ENCODE data around the gene NEK8. TPM values are rescaled to one million over a fixed set of nuclear protein-coding genes. Genes with fewer than 3 reads are reported as not detected.

NEK8 gene
- total RNA-seq, 6 donors from 2014 or later, result 3.5 to 34.6 (median 13.0) TPM

- ATAC-seq (ENCODE audit: low FRiP score in 2 of 2), result no peak
- H3K27ac ChIP-seq, result no peak overlapping the region
- H3K36me3 ChIP-seq, result peaks cover 63 to 94% (median 85%) of the 10 kb centered on the region in 4 donors
- DNase-seq, result no peak
- TF ChIP-seq POLR2AphosphoS5 (IDR thresholded peaks at IDR 0.05), result no peak
- no peak for TF ChIP-seq CTCF (IDR thresholded peaks at IDR 0.05)
- TF ChIP-seq EP300 (IDR thresholded peaks at IDR 0.05), result no peak
- no peak for TF ChIP-seq POLR2A (IDR thresholded peaks at IDR 0.05)
- 80 to 84% methylated on average over 1 to 6 of the region's 8 CpGs for WGBS, 2 donors
- H3K27me3 ChIP-seq, result no peaks in the 10 kb centered on the region
- no peaks in the 10 kb centered on the region for H3K4me1 ChIP-seq
- H3K9me3 ChIP-seq, result no peaks in the 10 kb centered on the region
- H3K4me3 ChIP-seq, result no peak overlapping the region
Measured at GRCh38 chr17:28700278-28700677, 28.3 kb upstream of the NEK8 start.

- Histone ChIP-seq H3K4me3 (no peak overlapping the region), H3K36me3 (peaks cover 57 to 90% (median 78%) of the 10 kb centered on the region in 4 donors), H3K27me3 (no peaks in the 10 kb centered on the region), H3K9me3 (no peaks in the 10 kb centered on the region), H3K4me1 (no peaks in the 10 kb centered on the region), H3K27ac (no peak overlapping the region)
- WGBS, 2 donors, result 94 to 98% methylated on average over 8 to 10 of the region's 10 CpGs
- TF ChIP-seq CTCF (IDR thresholded peaks at IDR 0.05), result no peak
- no peak for TF ChIP-seq POLR2AphosphoS5 (IDR thresholded peaks at IDR 0.05)
- TF ChIP-seq POLR2A (IDR thresholded peaks at IDR 0.05), result no peak
- no peak for TF ChIP-seq EP300 (IDR thresholded peaks at IDR 0.05)
- peak in 1 of 2 donors; percentile 64 for DNase-seq
- ATAC-seq (ENCODE audit: low FRiP score in 2 of 2), result no peak
Measured at GRCh38 chr17:28700830-28701492, 27.6 kb upstream of the NEK8 start.

GRCh38 chr17:28702026-28702751, 26.4 kb upstream of the NEK8 start:
- H3K4me3 ChIP-seq, result no peak overlapping the region
- TF ChIP-seq POLR2A (IDR thresholded peaks at IDR 0.05) (no peak), CTCF (IDR thresholded peaks at IDR 0.05) (no peak), EP300 (IDR thresholded peaks at IDR 0.05) (no peak), POLR2AphosphoS5 (IDR thresholded peaks at IDR 0.05) (no peak)
- H3K27me3 ChIP-seq, result no peaks in the 10 kb centered on the region
- peaks cover 47 to 78% (median 67%) of the 10 kb centered on the region in 4 donors for H3K36me3 ChIP-seq
- no peaks in the 10 kb centered on the region for H3K4me1 ChIP-seq
- DNase-seq (no peak), ATAC-seq (ENCODE audit: low FRiP score in 2 of 2) (no peak)
- H3K9me3 ChIP-seq, result no peaks in the 10 kb centered on the region
- WGBS, 2 donors, result 66 to 70% methylated on average over 10 of the region's 10 CpGs
- no peak overlapping the region for H3K27ac ChIP-seq

GRCh38 chr17:28702752-28703150, 25.8 kb upstream of the NEK8 start:
- Histone ChIP-seq H3K4me1 (no peaks in the 10 kb centered on the region), H3K9me3 (no peaks in the 10 kb centered on the region), H3K27ac (no peak overlapping the region), H3K27me3 (no peaks in the 10 kb centered on the region), H3K4me3 (no peak overlapping the region), H3K36me3 (peaks cover 41 to 72% (median 61%) of the 10 kb centered on the region in 4 donors)
- ATAC-seq (ENCODE audit: low FRiP score in 2 of 2), result no peak
- 76 to 86% methylated on average over 3 of the region's 3 CpGs for WGBS, 2 donors
- no peak for DNase-seq
- TF ChIP-seq POLR2AphosphoS5 (IDR thresholded peaks at IDR 0.05) (no peak), POLR2A (IDR thresholded peaks at IDR 0.05) (no peak), CTCF (IDR thresholded peaks at IDR 0.05) (no peak), EP300 (IDR thresholded peaks at IDR 0.05) (no peak)

All from upper lobe of left lung (tissue), 6 donors.